Ishikawa (cell line): ENCODE data around the gene ZNF143.

Experiments
- CEBPB ChIP-seq: IDR thresholded peaks from 2 replicates; pipeline ENCODE4 v1.6.1; 2012
- CREB1 ChIP-seq: IDR thresholded peaks from 2 replicates; pipeline ENCODE4 v1.6.1; 2012; ENCODE audit warnings: low read depth
- EGR1 ChIP-seq: IDR thresholded peaks from 2 replicates; pipeline ENCODE4 v1.6.1; 2012
- EP300 ChIP-seq: IDR thresholded peaks from 2 replicates; pipeline ENCODE4 v1.6.1; 2012; ENCODE audit warnings: borderline replicate concordance
- FOXM1 ChIP-seq: IDR thresholded peaks from 2 replicates; pipeline ENCODE4 v1.6.1; 2012; ENCODE audit warnings: low read depth, borderline replicate concordance
- NFIC ChIP-seq: IDR thresholded peaks from 2 replicates; pipeline ENCODE4 v1.6.1; 2012
- RAD21 ChIP-seq: IDR thresholded peaks from 2 replicates; pipeline ENCODE4 v1.6.1; 2012; ENCODE audit warnings: low read depth
- TAF1 ChIP-seq: IDR thresholded peaks from 2 replicates; pipeline ENCODE4 v1.6.1; 2012; ENCODE audit warnings: low read depth, mild to moderate bottlenecking
- TCF12 ChIP-seq: IDR thresholded peaks from 2 replicates; pipeline ENCODE4 v1.6.1; 2012; ENCODE audit warnings: low read depth
- TEAD4 ChIP-seq: IDR thresholded peaks from 2 replicates; pipeline ENCODE4 v1.6.1; 2012
- YY1 ChIP-seq: IDR thresholded peaks from 2 replicates; pipeline ENCODE4 v1.6.1; 2012; ENCODE audit warnings: low read depth
- ZBTB7A ChIP-seq: IDR thresholded peaks from 2 replicates; pipeline ENCODE4 v1.6.1; 2012; ENCODE audit warnings: low read depth
- TF ChIP-seq, protein P1 (sequence below): IDR thresholded peaks from 2 replicates; pipeline ENCODE4 v1.6.1; 2012
- TF ChIP-seq, protein P2 (sequence below): IDR thresholded peaks from 2 replicates; pipeline ENCODE4 v1.6.1; 2012; ENCODE audit warnings: low read depth, mild to moderate bottlenecking
- TF ChIP-seq, protein P3 (sequence below): IDR thresholded peaks from 2 replicates; pipeline ENCODE4 v1.6.1; 2012

Gene ZNF143

DNA sequence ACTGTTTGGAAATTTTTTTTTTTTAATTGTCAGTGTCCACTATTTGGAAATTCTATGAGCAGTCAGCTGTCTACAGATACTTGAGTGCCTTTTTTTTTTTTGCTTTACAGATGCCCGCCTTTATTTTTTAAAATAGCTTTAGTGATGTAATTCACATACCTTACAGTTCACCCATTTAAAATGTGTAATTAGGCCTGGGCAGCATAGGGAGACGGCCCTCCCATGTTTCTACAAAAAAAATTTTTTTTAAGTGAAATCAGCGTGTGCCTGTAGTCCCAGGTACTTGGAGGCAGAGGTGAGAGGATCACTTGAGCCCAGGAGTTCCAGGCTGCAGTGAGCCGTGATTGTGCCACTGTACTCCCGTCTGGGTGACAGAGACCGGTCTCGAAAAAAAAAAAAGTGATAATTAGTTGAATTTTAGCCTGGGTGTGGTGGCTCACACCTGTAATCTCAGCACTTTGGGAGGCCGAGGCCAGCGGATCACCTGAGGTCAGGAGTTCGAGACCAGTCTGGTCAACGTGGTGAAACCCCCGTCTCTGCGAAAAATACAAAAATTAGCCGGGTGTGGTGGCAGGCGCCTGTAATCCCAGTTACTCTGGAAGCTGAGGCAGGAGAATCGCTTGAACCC, 1.5 kb downstream of the ZNF143 start:
- TF ChIP-seq, protein P1, sequence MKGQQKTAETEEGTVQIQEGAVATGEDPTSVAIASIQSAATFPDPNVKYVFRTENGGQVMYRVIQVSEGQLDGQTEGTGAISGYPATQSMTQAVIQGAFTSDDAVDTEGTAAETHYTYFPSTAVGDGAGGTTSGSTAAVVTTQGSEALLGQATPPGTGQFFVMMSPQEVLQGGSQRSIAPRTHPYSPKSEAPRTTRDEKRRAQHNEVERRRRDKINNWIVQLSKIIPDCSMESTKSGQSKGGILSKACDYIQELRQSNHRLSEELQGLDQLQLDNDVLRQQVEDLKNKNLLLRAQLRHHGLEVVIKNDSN: no peak
- no peak for TF ChIP-seq ZBTB7A
- TF ChIP-seq CREB1: no peak
- no peak for TF ChIP-seq RAD21

DNA sequence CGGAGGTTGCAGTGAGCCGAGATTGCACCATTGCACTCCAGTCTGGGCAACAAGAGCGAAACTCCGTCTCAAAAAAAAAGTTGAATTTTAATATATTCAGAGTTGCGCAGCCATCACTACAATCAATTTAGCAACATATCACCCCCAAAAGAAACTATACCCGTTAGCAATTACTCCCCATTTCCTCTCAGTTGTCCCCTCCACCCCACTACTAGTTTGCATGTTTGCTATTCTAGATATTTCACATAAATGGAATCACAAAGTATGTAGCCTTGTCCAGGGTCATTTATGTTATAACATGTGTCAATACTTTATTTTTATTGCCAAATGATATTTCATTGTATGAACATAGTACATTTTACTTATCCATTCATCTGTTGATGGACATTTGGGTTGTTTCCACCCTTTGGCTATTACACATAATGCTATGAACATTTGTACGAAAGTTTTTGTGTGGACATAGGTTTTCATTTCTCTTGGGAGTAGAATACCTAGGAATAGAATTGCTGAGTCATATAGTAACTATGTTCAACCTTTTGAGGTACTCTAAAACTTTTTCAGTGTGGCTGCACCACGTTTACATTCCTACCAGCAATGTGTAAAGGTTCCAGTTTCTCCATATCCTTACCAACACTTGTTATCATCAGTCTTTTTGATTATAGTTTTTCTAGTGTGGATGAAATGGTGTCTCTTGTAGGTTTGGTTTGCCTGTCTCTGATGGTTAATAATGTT, 2.2 kb downstream of the ZNF143 start:
- TF ChIP-seq CEBPB: no peak
- TF ChIP-seq, protein P1: no peak
- TF ChIP-seq TAF1: no peak

DNA sequence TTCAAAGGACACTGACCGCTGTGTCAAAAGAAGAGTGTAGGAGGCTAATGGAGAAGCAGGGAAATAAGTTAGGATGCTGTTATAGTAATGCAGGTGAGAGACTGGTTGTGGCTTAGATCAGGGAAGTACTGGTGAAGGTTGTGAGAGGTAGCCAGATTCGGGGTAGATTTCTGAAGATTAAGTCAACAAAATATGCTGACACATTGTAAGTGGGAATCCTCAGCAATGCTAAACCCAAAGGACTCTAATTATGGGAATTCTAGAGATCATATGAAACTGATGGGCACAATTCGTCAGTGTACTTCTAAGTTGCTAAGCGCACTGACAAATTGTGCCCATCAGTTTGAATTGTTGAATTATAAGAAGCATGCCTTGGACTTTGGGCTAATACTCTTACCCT, 10.0 kb downstream of the ZNF143 start:
- TF ChIP-seq, protein P1: no peak
- no peak for TF ChIP-seq EP300
- TF ChIP-seq EGR1: no peak
- no peak for TF ChIP-seq TAF1

DNA sequence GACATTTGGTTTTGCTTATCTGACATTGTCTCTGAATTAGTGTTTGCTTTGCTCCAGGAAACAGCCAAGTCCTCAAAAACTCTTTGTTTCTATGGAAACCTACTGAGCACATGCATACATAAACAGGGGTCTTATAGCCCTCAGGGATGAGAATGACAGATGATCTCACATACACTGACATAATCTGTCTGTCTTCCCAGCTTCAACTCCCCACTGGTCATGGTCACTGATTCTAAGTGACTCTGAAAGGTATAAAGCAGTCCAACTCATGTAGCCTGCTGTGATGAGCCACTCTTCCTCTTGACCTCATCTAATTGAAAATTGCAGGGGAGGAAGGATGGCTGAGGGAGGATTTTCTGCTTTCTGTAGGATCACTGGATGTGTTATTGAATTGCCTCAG, 12.6 kb downstream of the ZNF143 start:
- no peak for TF ChIP-seq CEBPB
- no peak for TF ChIP-seq YY1
- TF ChIP-seq NFIC: no peak
- TF ChIP-seq TCF12: no peak

DNA sequence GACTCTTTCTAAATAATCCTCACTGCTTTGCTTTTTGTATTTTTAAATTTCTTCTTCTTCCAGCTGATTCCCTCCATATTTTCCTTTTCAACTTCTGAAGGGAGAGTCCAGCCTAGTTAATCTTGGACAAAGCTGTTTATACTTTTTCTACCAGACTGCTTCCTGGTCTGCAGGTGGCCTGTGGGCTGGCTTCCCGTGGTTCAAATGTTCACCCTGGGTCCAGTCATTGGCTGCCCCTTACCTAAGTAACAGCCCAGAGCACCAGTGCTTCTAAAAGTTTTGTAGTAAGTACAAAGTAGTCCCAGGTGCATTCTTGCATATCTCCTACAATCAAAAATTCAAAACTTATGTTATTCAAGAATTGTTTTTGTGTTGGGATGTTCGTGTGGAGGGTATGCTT, 19.1 kb downstream of the ZNF143 start:
- TF ChIP-seq CREB1 (no peak), EGR1 (no peak), CEBPB (no peak), YY1 (no peak), TEAD4 (no peak), TCF12 (no peak), EP300 (no peak), ZBTB7A (no peak), TAF1 (no peak), NFIC (no peak)
- TF ChIP-seq, protein P1: no peak
- TF ChIP-seq, protein P2, sequence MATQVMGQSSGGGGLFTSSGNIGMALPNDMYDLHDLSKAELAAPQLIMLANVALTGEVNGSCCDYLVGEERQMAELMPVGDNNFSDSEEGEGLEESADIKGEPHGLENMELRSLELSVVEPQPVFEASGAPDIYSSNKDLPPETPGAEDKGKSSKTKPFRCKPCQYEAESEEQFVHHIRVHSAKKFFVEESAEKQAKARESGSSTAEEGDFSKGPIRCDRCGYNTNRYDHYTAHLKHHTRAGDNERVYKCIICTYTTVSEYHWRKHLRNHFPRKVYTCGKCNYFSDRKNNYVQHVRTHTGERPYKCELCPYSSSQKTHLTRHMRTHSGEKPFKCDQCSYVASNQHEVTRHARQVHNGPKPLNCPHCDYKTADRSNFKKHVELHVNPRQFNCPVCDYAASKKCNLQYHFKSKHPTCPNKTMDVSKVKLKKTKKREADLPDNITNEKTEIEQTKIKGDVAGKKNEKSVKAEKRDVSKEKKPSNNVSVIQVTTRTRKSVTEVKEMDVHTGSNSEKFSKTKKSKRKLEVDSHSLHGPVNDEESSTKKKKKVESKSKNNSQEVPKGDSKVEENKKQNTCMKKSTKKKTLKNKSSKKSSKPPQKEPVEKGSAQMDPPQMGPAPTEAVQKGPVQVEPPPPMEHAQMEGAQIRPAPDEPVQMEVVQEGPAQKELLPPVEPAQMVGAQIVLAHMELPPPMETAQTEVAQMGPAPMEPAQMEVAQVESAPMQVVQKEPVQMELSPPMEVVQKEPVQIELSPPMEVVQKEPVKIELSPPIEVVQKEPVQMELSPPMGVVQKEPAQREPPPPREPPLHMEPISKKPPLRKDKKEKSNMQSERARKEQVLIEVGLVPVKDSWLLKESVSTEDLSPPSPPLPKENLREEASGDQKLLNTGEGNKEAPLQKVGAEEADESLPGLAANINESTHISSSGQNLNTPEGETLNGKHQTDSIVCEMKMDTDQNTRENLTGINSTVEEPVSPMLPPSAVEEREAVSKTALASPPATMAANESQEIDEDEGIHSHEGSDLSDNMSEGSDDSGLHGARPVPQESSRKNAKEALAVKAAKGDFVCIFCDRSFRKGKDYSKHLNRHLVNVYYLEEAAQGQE: no peak

DNA sequence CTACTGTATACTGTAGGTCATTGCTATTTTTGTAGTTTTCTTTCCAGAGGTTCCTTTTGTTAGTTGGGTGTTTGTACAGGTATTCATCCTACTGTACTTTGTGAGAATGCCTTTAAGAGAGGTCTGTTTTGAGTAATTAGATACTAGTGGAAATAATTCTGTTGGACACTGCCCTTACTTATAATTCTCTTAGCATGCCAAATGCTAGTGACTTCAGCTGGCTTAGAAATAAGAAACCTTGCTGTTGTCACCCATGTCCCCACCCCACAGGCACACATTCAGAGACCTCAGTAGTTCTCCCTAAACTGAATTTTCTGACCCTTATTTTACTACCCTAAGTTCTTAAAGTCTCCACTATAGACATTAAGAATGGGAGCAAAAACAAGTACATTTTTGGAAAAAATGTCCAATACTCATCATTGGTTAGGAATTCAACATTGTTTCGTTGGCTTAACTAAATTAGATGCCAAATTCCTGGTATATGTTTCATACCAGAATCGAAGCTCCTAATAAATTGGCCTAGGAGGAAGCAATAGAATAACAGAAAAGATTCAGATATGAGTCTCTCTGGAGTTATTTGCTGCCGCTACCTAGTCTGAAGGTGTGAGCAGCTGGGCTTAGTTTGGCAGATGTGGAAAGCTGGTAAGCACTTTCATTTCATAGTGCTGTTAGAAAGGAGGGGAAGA, 28.4 kb downstream of the ZNF143 start:
- TF ChIP-seq NFIC (no peak), TEAD4 (peak; percentile 38; the same call in 1 of the 2 replicates)

DNA sequence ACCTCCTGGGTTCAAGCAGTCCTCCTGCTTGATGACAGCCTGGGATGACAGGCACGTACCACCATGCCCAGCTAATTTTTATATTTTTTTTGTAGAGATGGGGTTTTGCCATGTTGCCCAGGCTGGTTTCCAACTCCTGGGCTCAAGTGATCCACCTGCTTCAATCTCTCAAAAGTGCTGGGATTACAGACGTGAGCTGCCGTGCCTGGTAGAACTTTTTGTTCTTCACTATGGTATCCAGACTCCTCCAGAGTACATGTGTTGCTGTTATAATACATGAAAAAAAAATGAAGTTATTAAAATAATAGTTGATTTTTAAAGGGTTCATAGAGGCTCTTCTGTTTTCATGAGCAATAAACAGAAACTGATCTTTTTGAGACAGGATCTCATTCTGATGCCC, 29.6 kb downstream of the ZNF143 start:
- TF ChIP-seq, protein P2: no peak
- TF ChIP-seq CEBPB: no peak
- no peak for TF ChIP-seq TAF1
- no peak for TF ChIP-seq TCF12
- TF ChIP-seq TEAD4: no peak
- TF ChIP-seq EGR1: no peak
- TF ChIP-seq, protein P1: no peak
- no peak for TF ChIP-seq ZBTB7A
- TF ChIP-seq NFIC: no peak
- no peak for TF ChIP-seq EP300
- TF ChIP-seq YY1: no peak
- TF ChIP-seq CREB1: no peak
- no peak for TF ChIP-seq FOXM1
- TF ChIP-seq, protein P3, sequence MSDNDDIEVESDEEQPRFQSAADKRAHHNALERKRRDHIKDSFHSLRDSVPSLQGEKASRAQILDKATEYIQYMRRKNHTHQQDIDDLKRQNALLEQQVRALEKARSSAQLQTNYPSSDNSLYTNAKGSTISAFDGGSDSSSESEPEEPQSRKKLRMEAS: no peak
